ENCODE results near the gene MTMR2. TPM values are rescaled to one million over a fixed set of nuclear protein-coding genes. Genes with fewer than 3 reads are reported as not detected.
A peak's percentile ranks its signal among the peaks of the same experiment; 100 is the strongest.

Gene MTMR2
- total and polyA plus RNA-seq, 10 of the 15 experiments (the other 5 are each of a cell fraction or from before 2014, with no cell fraction given) = 7.6 to 46.6 (median 22.5) TPM

DNA sequence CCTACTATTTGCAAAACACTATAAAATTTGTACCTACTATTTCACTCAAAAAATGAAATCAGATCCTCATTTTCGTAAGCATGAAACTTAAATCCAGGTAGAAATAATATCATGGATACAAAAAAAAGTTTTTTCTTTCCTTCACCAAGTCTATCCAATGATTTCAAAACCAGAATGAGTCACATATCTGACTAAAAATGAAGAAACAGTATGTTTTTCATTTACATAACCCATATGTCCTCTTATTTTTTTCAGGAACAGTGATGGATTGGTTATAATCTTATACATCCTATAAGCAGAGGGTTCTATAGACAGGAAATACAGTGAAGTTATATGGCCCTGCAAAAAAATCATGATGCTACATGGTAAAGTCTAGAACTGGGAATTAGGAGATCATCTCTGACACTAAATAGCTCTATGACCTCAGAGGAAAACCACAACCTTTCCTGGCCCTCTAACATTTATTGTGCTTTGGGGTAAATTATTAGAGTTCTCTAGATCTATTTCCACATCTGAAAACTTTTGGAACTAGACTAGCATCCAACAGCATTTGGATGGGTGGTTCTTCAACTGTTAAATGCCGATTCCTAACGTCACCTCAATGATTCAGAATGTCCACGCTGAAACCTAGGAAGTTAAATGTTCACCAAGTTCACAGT is 10.9 kb downstream of the MTMR2 start:
- Histone ChIP-seq H2AFZ (ENCODE audit: control insufficient read depth, low read depth, low read length) (no peak overlapping the region), H3K9ac (ENCODE audit: control insufficient read depth, insufficient read depth, low read length) (no peak overlapping the region), H3K4me1 (ENCODE audit: control insufficient read depth, insufficient read depth, low read length) (no peaks in the 10 kb centered on the region), H4K20me1 (ENCODE audit: control insufficient read depth, insufficient read depth) (no peaks in the 10 kb centered on the region), H3K79me2 (ENCODE audit: control insufficient read depth, insufficient read depth, low read length) (no peaks in the 10 kb centered on the region; the same call in none of the 2 replicates), H3K27me3 (replicated peaks in 1 of 2; ENCODE audit: control insufficient read depth in 2 of 2, insufficient read depth in 2 of 2, low read length in 1 of 2) (no peaks in the 10 kb centered on the region), H3K27ac (ENCODE audit: control insufficient read depth, insufficient read depth) (no peak overlapping the region), H3K4me2 (ENCODE audit: control insufficient read depth, insufficient read depth) (no peak overlapping the region), H3K4me3 (no peak overlapping the region), H3K36me3 (ENCODE audit: control insufficient read depth in 2 of 2, insufficient read depth in 2 of 2, low read length in 1 of 2) (no peaks in the 10 kb centered on the region), H3K9me3 (replicated peaks; ENCODE audit: control insufficient read depth, insufficient read depth, low read length) (no peaks in the 10 kb centered on the region)
- SMC1A ChIA-PET (ENCODE audit: uncharacterized antibody, unreplicated experiment) = interaction anchor here (0.5 to 0.9 kb wide), 2 partner anchors 29 to 59 kb away, joined by 3 to 5 read pairs; no protein-coding TSS in a partner anchor
- CTCF ChIA-PET = interaction anchor here (1.2 kb wide), 1 partner anchor 77 kb away, joined by 4 read pairs; no protein-coding TSS in a partner anchor
- TF ChIP-seq RUNX3 (IDR thresholded peaks at IDR 0.05; ENCODE audit: low read length) (peak; percentile 8; the same call in 1 of the 2 replicates), PML (IDR thresholded peaks at IDR 0.05; ENCODE audit: low read length) (no peak)
- POLR2A ChIA-PET = no interaction called here
- ATAC-seq = no peak; the same call in 2 of the 3 replicates
- peak; percentile 31 for FAIRE-seq
- intact Hi-C loops (cut with micrococcal nuclease; ENCODE audit: unreplicated experiment) (no loop called here), in situ Hi-C loops (cut with MboI) (no loop called here)
- no peak for DNase-seq (ENCODE audit: low read depth, low spot score)
- RAD21 ChIA-PET (ENCODE audit: unreplicated experiment) = no interaction called here
- BruUV-seq (replicated peaks) = no TSS peak
- 96% methylated on average over 4 of the region's 4 CpGs for WGBS (ENCODE audit: insufficient coverage, insufficient replicate concordance, low lambda C conversion rate, missing lambda C conversion rate)

DNA sequence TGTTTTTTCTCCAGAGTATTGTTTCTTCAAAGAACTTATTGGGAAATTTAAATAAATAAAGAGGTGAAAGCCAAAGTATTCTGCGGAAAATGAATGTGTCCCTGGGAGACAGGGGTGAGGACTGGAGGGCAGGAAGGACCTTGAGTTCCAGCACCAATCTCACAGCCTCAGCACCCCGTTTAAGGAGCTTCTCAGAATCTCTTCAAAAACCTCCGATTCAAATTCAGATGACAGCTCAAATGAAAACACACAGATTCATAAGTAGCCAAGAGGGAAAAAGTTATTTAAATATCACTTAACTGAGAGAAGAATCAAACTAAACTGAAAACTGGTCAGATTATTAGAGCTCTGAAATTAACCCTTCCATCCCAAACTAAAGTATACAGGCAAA is 12.5 kb downstream of the MTMR2 start:
- FAIRE-seq (no peak), ATAC-seq (no peak), DNase-seq (ENCODE audit: low read depth, low spot score) (no peak)
- Histone ChIP-seq H3K4me1 (ENCODE audit: control insufficient read depth, insufficient read depth, low read length) (no peaks in the 10 kb centered on the region), H3K79me2 (ENCODE audit: control insufficient read depth, insufficient read depth, low read length) (no peaks in the 10 kb centered on the region; the same call in none of the 2 replicates), H3K4me2 (ENCODE audit: control insufficient read depth, insufficient read depth) (no peak overlapping the region), H3K9ac (ENCODE audit: control insufficient read depth, insufficient read depth, low read length) (no peak overlapping the region), H4K20me1 (ENCODE audit: control insufficient read depth, insufficient read depth) (no peaks in the 10 kb centered on the region), H3K27ac (ENCODE audit: control insufficient read depth, insufficient read depth) (no peak overlapping the region), H3K9me3 (replicated peaks; ENCODE audit: control insufficient read depth, insufficient read depth, low read length) (no peaks in the 10 kb centered on the region), H3K4me3 (no peak overlapping the region), H3K27me3 (replicated peaks in 1 of 2; ENCODE audit: control insufficient read depth in 2 of 2, insufficient read depth in 2 of 2, low read length in 1 of 2) (no peaks in the 10 kb centered on the region), H3K36me3 (ENCODE audit: control insufficient read depth in 2 of 2, insufficient read depth in 2 of 2, low read length in 1 of 2) (no peaks in the 10 kb centered on the region), H2AFZ (ENCODE audit: control insufficient read depth, low read depth, low read length) (no peak overlapping the region)
- no TSS peak for BruUV-seq (replicated peaks)
- WGBS (ENCODE audit: insufficient coverage, insufficient replicate concordance, low lambda C conversion rate, missing lambda C conversion rate) = 67% methylated on average over 3 of the region's 3 CpGs
- POLR2A ChIA-PET = no interaction called here
- SMC1A ChIA-PET (ENCODE audit: uncharacterized antibody, unreplicated experiment) = interaction anchor here (0.7 kb wide), 1 partner anchor 10 kb away, joined by 3 read pairs; no protein-coding TSS in a partner anchor
- RAD21 ChIA-PET (ENCODE audit: unreplicated experiment) = no interaction called here
- in situ Hi-C loops (cut with MboI) = no loop called here
- intact Hi-C loops (cut with micrococcal nuclease; ENCODE audit: unreplicated experiment) = no loop called here
- CTCF ChIA-PET = interaction anchor here (0.6 to 1.0 kb wide), 2 partner anchors 15 to 429 kb away, joined by 3 read pairs; no protein-coding TSS in a partner anchor
- no peak for TF ChIP-seq PAX8 (IDR thresholded peaks at IDR 0.05)
- TF ChIP-seq JUND (IDR thresholded peaks at IDR 0.05; ENCODE audit: low read depth, low read length) = no peak
- TF ChIP-seq, protein P1, sequence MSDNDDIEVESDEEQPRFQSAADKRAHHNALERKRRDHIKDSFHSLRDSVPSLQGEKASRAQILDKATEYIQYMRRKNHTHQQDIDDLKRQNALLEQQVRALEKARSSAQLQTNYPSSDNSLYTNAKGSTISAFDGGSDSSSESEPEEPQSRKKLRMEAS (IDR thresholded peaks at IDR 0.05; ENCODE audit: low read depth, low read length) = no peak
- no peak for TF ChIP-seq MXI1 (IDR thresholded peaks at IDR 0.05; ENCODE audit: low read depth, low read length)
- TF ChIP-seq TCF3 (IDR thresholded peaks at IDR 0.05; ENCODE audit: borderline replicate concordance, insufficient read depth, low read depth, low read length) = no peak
- TF ChIP-seq, protein P2, sequence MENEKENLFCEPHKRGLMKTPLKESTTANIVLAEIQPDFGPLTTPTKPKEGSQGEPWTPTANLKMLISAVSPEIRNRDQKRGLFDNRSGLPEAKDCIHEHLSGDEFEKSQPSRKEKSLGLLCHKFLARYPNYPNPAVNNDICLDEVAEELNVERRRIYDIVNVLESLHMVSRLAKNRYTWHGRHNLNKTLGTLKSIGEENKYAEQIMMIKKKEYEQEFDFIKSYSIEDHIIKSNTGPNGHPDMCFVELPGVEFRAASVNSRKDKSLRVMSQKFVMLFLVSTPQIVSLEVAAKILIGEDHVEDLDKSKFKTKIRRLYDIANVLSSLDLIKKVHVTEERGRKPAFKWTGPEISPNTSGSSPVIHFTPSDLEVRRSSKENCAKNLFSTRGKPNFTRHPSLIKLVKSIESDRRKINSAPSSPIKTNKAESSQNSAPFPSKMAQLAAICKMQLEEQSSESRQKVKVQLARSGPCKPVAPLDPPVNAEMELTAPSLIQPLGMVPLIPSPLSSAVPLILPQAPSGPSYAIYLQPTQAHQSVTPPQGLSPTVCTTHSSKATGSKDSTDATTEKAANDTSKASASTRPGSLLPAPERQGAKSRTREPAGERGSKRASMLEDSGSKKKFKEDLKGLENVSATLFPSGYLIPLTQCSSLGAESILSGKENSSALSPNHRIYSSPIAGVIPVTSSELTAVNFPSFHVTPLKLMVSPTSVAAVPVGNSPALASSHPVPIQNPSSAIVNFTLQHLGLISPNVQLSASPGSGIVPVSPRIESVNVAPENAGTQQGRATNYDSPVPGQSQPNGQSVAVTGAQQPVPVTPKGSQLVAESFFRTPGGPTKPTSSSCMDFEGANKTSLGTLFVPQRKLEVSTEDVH (IDR thresholded peaks at IDR 0.05; ENCODE audit: low read depth, partially characterized antibody) = no peak
- no peak for TF ChIP-seq ZNF384 (IDR thresholded peaks at IDR 0.05; ENCODE audit: borderline replicate concordance, low read depth, low read length)
- TF ChIP-seq, protein P3, sequence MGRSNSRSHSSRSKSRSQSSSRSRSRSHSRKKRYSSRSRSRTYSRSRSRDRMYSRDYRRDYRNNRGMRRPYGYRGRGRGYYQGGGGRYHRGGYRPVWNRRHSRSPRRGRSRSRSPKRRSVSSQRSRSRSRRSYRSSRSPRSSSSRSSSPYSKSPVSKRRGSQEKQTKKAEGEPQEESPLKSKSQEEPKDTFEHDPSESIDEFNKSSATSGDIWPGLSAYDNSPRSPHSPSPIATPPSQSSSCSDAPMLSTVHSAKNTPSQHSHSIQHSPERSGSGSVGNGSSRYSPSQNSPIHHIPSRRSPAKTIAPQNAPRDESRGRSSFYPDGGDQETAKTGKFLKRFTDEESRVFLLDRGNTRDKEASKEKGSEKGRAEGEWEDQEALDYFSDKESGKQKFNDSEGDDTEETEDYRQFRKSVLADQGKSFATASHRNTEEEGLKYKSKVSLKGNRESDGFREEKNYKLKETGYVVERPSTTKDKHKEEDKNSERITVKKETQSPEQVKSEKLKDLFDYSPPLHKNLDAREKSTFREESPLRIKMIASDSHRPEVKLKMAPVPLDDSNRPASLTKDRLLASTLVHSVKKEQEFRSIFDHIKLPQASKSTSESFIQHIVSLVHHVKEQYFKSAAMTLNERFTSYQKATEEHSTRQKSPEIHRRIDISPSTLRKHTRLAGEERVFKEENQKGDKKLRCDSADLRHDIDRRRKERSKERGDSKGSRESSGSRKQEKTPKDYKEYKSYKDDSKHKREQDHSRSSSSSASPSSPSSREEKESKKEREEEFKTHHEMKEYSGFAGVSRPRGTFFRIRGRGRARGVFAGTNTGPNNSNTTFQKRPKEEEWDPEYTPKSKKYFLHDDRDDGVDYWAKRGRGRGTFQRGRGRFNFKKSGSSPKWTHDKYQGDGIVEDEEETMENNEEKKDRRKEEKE (IDR thresholded peaks at IDR 0.05) = no peak
